PC-3 (cell line): ENCODE results near the gene LIPA. TPM values are rescaled to one million over a fixed set of nuclear protein-coding genes. Genes with fewer than 3 reads are reported as not detected.
"Not testable (repeated sequence)": the region's sequence is repeated elsewhere in the genome, so short reads cannot be mapped to it uniquely, and the experiment has no call there.

Experiments used
- ATAC-seq: fragments of 200-7000 bp; cut with Tn5 transposase; 2 replicates; pipeline ENCODE4 v1.9.1; 2020; ENCODE audit warnings: mild to moderate bottlenecking, moderate library complexity
- BruUV-seq: library from RNA; stranded (reverse); fragments of 400-500 nt; replicated peaks from 2 replicates; lab custom pipeline; 2021; lab: Mats Ljungman, UMichigan
- CTCF ChIA-PET: fragments of 300-600 bp; sonication (Branson Sonifier 250); formaldehyde crosslinking; loops from one replicate; lab custom pipeline; 2022; ENCODE audit warnings: antibody characterized with exemption; lab: Charles Lee
- POLR2A ChIA-PET: fragments of 300-600 bp; sonication (Branson Sonifier 250); formaldehyde crosslinking; loops from one replicate; lab custom pipeline; 2022; ENCODE audit warnings: antibody characterized with exemption; ENCODE audit not compliant: unreplicated experiment; lab: Charles Lee
- DNase-seq: peaks from one replicate; pipeline ENCODE4 v3.0.0-alpha.2; 2015
- H2AFZ ChIP-seq: fragments of 300-600 bp; sonication (generic); 2 replicates; pipeline ENCODE4 v1.6.0; 2016; ENCODE audit warnings: antibody characterized with exemption, low read length
- H3F3A ChIP-seq: fragments of 300-600 bp; sonication (generic); one replicate; pipeline ENCODE4 v1.6.0; 2017; ENCODE audit warnings: antibody characterized with exemption, low read length, control low read depth, mild to moderate bottlenecking; ENCODE audit not compliant: unreplicated experiment
- H3K27ac ChIP-seq: fragments of 300-600 bp; sonication (generic); 2 replicates; pipeline ENCODE4 v1.5.1; 2016; ENCODE audit warnings: mild to moderate bottlenecking, low read length
- H3K27me3 ChIP-seq: fragments of 300-600 bp; sonication (generic); 2 replicates; pipeline ENCODE4 v1.6.1; 2016; ENCODE audit warnings: low read length, mixed read lengths
- H3K36me3 ChIP-seq: fragments of 300-600 bp; sonication (generic); 2 replicates; pipeline ENCODE4 v1.6.1; 2016; ENCODE audit warnings: low read depth, mixed run types, low read length, mixed read lengths
- H3K4me1 ChIP-seq: fragments of 300-600 bp; sonication (generic); 2 replicates; pipeline ENCODE4 v1.5.1; 2016; ENCODE audit warnings: low read length; ENCODE audit not compliant: insufficient read depth
- H3K4me2 ChIP-seq: fragments of 300-600 bp; sonication (generic); 2 replicates; pipeline ENCODE4 v1.6.0; 2016; ENCODE audit warnings: low read length
- H3K4me3 ChIP-seq: fragments of 300-600 bp; sonication (generic); 2 replicates; pipeline ENCODE4 v1.5.1; 2016; ENCODE audit warnings: mild to moderate bottlenecking, low read length, mixed read lengths
- H3K79me2 ChIP-seq: fragments of 300-600 bp; sonication (generic); 2 replicates; pipeline ENCODE4 v1.6.1; 2017; ENCODE audit warnings: low read length, mixed read lengths
- H3K9ac ChIP-seq: fragments of 300-600 bp; sonication (generic); 2 replicates; pipeline ENCODE4 v1.6.0; 2016; ENCODE audit warnings: mild to moderate bottlenecking, low read length
- H3K9me2 ChIP-seq: fragments of 300-600 bp; sonication (generic); replicated peaks from 2 replicates; pipeline ENCODE4 v1.6.1; 2016; ENCODE audit warnings: mixed run types, low read length, mixed read lengths
- H3K9me3 ChIP-seq: fragments of 300-600 bp; sonication (generic); 2 replicates; pipeline ENCODE4 v1.6.1; 2016; ENCODE audit warnings: low read length, mixed read lengths
- H4K20me1 ChIP-seq: fragments of 300-600 bp; sonication (generic); 2 replicates; pipeline ENCODE4 v1.6.1; 2016; ENCODE audit warnings: low read length, mixed read lengths
- EZH2 ChIP-seq: fragments of 300-600 bp; sonication (generic); IDR thresholded peaks from one replicate; pipeline ENCODE4 v1.6.1; 2017; ENCODE audit warnings: antibody characterized with exemption, mild to moderate bottlenecking, low read length; ENCODE audit not compliant: unreplicated experiment
- EZH2phosphoT487 ChIP-seq: fragments of 300-600 bp; sonication (generic); IDR thresholded peaks from 2 replicates; pipeline ENCODE4 v1.6.1; 2018; ENCODE audit warnings: mild to moderate bottlenecking, antibody characterized with exemption, low read length, borderline replicate concordance
- intact Hi-C: fragments of 100-400 bp; cut with micrococcal nuclease; formaldehyde crosslinking; loops from 2 replicates; pipeline ENCODE4 v1.9.0; 2023
- total RNA-seq: library from RNA; depleted of rRNA; stranded (reverse); fragments of >200 nt; gene quantifications from 2 replicates; pipeline ENCODE4 v1.2.3, GENCODE V29; 2014
- TF ChIP-seq, protein P1 (sequence below): fragments of 300-600 bp; sonication (generic); conservative IDR thresholded peaks from 2 replicates; pipeline ENCODE4 v1.5.1; 2017; ENCODE audit warnings: antibody characterized with exemption, low read depth, mild to moderate bottlenecking, low read length

Gene LIPA
- total RNA-seq, 1 experiment from 2014 or later, result 55.7 TPM

DNA sequence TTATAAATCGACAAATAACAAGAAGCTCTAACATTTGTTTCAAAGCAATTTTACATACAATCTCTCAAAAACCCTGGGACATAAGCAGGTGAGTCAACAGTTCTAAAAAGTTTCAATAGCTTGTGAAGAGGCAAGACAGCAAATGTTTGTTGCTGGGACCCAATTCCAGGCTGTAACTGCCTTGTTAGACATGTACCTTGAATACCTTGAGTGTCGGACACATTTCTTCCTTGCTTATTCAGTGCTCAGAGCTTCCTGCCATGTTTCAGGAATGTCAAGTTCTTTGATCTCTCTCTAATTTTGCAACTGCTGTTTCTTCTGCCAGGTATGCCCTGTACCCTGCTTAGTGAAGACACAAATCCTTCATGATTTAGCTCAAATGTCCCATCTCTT is 49.5 kb downstream of the LIPA start:
- DNase-seq (no peak), ATAC-seq (no peak)
- H3K36me3 ChIP-seq, result no peaks in the 10 kb centered on the region
- H3K79me2 ChIP-seq, result no peaks in the 10 kb centered on the region
- H3K9ac ChIP-seq, result no peak overlapping the region
- BruUV-seq, result no TSS peak
- CTCF ChIA-PET, result no interaction called here
- H3K27me3 ChIP-seq, result no peaks in the 10 kb centered on the region
- H3F3A ChIP-seq, result no peaks in the 10 kb centered on the region
- H3K9me3 ChIP-seq, result no peaks in the 10 kb centered on the region
- TF ChIP-seq EZH2 (no peak), EZH2phosphoT487 (no peak)
- TF ChIP-seq, protein P1, sequence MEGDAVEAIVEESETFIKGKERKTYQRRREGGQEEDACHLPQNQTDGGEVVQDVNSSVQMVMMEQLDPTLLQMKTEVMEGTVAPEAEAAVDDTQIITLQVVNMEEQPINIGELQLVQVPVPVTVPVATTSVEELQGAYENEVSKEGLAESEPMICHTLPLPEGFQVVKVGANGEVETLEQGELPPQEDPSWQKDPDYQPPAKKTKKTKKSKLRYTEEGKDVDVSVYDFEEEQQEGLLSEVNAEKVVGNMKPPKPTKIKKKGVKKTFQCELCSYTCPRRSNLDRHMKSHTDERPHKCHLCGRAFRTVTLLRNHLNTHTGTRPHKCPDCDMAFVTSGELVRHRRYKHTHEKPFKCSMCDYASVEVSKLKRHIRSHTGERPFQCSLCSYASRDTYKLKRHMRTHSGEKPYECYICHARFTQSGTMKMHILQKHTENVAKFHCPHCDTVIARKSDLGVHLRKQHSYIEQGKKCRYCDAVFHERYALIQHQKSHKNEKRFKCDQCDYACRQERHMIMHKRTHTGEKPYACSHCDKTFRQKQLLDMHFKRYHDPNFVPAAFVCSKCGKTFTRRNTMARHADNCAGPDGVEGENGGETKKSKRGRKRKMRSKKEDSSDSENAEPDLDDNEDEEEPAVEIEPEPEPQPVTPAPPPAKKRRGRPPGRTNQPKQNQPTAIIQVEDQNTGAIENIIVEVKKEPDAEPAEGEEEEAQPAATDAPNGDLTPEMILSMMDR, result no peak
- no peaks in the 10 kb centered on the region for H3K9me2 ChIP-seq
- intact Hi-C loops, result no loop called here
- H3K4me1 ChIP-seq, result no peaks in the 10 kb centered on the region
- no peak overlapping the region for H3K4me2 ChIP-seq
- H2AFZ ChIP-seq, result no peak overlapping the region
- H3K27ac ChIP-seq, result no peak overlapping the region
- no peaks in the 10 kb centered on the region for H4K20me1 ChIP-seq
- no peak overlapping the region for H3K4me3 ChIP-seq
- POLR2A ChIA-PET, result no interaction called here

DNA sequence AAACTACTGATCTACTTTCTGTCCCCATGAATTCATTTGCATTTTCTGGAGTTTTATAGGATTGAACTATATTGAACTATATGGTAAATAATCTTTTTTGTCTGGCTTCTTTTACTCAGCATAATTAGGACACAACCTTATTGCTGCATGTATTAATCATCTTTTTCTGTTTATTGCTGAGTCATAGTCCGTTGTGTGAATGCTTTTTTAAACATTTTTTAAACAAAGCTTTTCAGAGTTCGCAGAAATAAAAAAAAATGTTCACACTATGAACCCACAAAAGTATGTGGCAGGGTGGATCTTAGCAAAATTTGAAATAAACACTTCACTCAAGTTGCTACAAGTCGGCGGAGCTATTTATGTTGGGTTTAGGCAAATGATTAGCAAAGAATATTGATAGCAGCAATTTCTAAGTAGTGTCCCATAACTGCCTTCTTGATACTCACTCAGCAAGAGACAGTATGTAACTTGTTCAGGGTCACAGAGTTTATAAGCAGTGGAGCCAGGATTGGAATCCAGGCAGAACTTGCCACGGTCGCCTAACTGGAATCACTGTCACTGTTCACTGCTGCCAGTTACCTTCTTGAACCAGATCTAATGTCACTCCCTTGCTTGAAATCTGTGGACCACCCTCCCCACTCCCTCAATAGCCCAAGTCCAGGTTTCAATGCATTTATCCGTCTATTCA is 50.1 kb downstream of the LIPA start:
- POLR2A ChIA-PET, result no interaction called here

DNA sequence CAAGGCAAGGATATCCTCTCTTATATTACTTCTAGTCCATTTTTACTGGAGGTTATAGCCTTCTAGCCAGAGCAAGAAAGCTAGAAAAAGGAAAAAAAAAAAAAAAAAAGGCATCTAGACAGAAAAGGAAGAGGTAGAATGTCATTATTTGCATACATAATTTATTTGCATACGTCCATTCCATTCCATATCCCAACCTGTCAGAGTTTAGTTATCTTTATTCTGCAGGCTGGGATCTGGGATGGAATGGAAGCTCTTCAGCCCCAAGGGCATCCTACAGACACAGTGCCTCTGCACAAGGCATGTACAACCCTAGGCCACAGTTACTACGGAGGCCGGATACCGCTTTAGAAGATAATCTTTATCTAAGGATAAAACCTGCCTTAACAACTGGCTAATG is 54.1 kb downstream of the LIPA start:
- Histone ChIP-seq H3K9me2 (no peaks in the 10 kb centered on the region), H3K4me2 (no peak overlapping the region), H4K20me1 (no peaks in the 10 kb centered on the region), H3F3A (no peaks in the 10 kb centered on the region), H3K79me2 (no peaks in the 10 kb centered on the region), H3K9me3 (no peaks in the 10 kb centered on the region), H3K9ac (no peak overlapping the region), H3K36me3 (no peaks in the 10 kb centered on the region), H2AFZ (no peak overlapping the region), H3K4me1 (no peaks in the 10 kb centered on the region), H3K4me3 (no peak overlapping the region), H3K27me3 (no peaks in the 10 kb centered on the region), H3K27ac (no peak overlapping the region)
- ChIA-PET CTCF (no interaction called here), POLR2A (no interaction called here)
- intact Hi-C loops, result no loop called here
- TF ChIP-seq EZH2, result no peak
- no peak for TF ChIP-seq EZH2phosphoT487
- TF ChIP-seq, protein P1, result no peak
- ATAC-seq (no peak), DNase-seq (no peak)
- BruUV-seq, result no TSS peak

More for the DNA sequence above, 50.1 kb downstream of the LIPA start:
- Histone ChIP-seq H3K27me3 (no peaks in the 10 kb centered on the region), H4K20me1 (no peaks in the 10 kb centered on the region), H3K27ac (no peak overlapping the region), H3K79me2 (no peaks in the 10 kb centered on the region), H3K4me1 (no peaks in the 10 kb centered on the region), H3F3A (no peaks in the 10 kb centered on the region), H3K9ac (no peak overlapping the region), H3K4me3 (no peak overlapping the region), H3K9me3 (no peaks in the 10 kb centered on the region), H3K9me2 (no peaks in the 10 kb centered on the region), H3K36me3 (no peaks in the 10 kb centered on the region), H2AFZ (no peak overlapping the region), H3K4me2 (no peak overlapping the region)
- no peak for DNase-seq
- CTCF ChIA-PET, result no interaction called here
- intact Hi-C loops, result no loop called here
- BruUV-seq, result no TSS peak
- ATAC-seq, result no peak
- TF ChIP-seq EZH2phosphoT487, result no peak

DNA sequence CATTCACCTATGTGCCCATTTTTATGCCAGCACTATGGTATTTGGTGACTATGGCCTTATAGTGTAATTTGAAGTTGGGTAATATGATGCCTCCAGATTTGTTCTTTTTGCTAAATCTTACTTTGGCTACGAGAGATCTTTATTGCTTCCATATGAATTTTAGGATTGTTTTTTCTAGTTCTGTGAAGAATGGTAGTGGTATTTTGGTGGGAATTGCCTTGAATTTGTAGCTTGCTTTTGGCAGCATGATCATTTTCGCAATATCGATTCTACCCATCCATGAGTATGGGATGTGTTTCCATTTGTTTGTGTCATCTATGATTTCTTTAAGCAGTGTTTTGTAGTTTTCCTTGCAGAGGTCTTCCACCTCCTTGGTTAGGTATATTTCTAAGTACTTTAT is 60.3 kb downstream of the LIPA start:
- H3F3A ChIP-seq, H3K4me1 ChIP-seq, DNase-seq, H3K27ac ChIP-seq, H3K4me2 ChIP-seq, H3K9me2 ChIP-seq, H4K20me1 ChIP-seq, H3K27me3 ChIP-seq, POLR2A ChIA-PET, intact Hi-C loops, BruUV-seq, ATAC-seq, H3K4me3 ChIP-seq, H3K79me2 ChIP-seq, H3K9me3 ChIP-seq, H3K9ac ChIP-seq, CTCF ChIA-PET, H2AFZ ChIP-seq, H3K36me3 ChIP-seq: not testable (repeated sequence)
